Prostate gland (tissue), 2 donors: ENCODE data around the gene UBXN4. TPM values are rescaled to one million over a fixed set of nuclear protein-coding genes. Genes with fewer than 3 reads are reported as not detected.

Experiments
- DNase-seq: peaks from one replicate; pipeline ENCODE4 v3.0.0-alpha.2; 2019; ENCODE audit warnings: low spot score
- H3K27ac ChIP-seq, 2 donors: fragments of 200-600 bp; sonication (generic); 2 replicates each; pipeline ENCODE4 v1.5.1; 2017 to 2019
- H3K27me3 ChIP-seq: fragments of 200-600 bp; sonication (generic); replicated peaks from 2 replicates; pipeline ENCODE4 v1.5.1; 2019; ENCODE audit not compliant: insufficient read depth
- H3K36me3 ChIP-seq, 2 donors: fragments of 200-600 bp; sonication (generic); 1 replicate in 1 of 2; 2 replicates in 1 of 2; pipeline versions ENCODE4 v1.5.1 to v1.8.1; 2017 to 2019
- H3K4me1 ChIP-seq: fragments of 200-600 bp; sonication (generic); replicated peaks from 2 replicates; pipeline ENCODE4 v1.5.1; 2019
- H3K4me3 ChIP-seq, 2 donors: fragments of 200-600 bp; sonication (generic); 2 replicates each; pipeline ENCODE4 v1.5.1; 2017 to 2019
- H3K9me3 ChIP-seq: fragments of 200-600 bp; sonication (generic); 2 replicates; pipeline ENCODE4 v1.5.1; 2017
- POLR2A ChIP-seq: fragments of 450-650 bp; IDR thresholded peaks from one replicate; pipeline ENCODE4 v1.6.1; 2016; ENCODE audit warnings: antibody characterized with exemption, mild to moderate bottlenecking
- POLR2AphosphoS5 ChIP-seq: sonication (generic); formaldehyde crosslinking; IDR thresholded peaks from one replicate; pipeline ENCODE4 v1.6.1; 2017; ENCODE audit warnings: antibody characterized with exemption
- WGBS: methylation state at CpG from one replicate; pipeline ENCODE4 v1.1.5; 2018; 5-methylcytosine and 5-hydroxymethylcytosine counted together
- intact Hi-C: fragments of 100-400 bp; cut with DNase I; formaldehyde crosslinking; loops from one replicate; pipeline ENCODE4 v1.14.2; 2022
- total RNA-seq, 2 donors: library from RNA; depleted of rRNA; stranded (reverse); fragments of >200 nt; gene quantifications; one replicate each; pipeline ENCODE4 v1.1.0, GENCODE V29; 2016
- TF ChIP-seq, protein P1 (sequence below), 4 experiments: fragments of 200-600 bp in 2 of 4; fragments of 450-650 bp in 2 of 4; sonication (generic) in 2 of 4; IDR thresholded peaks; 1 replicate in 3 of 4; 2 replicates in 1 of 4; pipeline ENCODE4 v1.5.1; 2016 to 2019; ENCODE audit warnings: antibody characterized with exemption in 4 of 4, mild to moderate bottlenecking in 2 of 4, moderate library complexity in 2 of 4

UBXN4 gene
- total RNA-seq, 2 donors from 2014 or later, result 67.8 to 74.3 TPM

DNA sequence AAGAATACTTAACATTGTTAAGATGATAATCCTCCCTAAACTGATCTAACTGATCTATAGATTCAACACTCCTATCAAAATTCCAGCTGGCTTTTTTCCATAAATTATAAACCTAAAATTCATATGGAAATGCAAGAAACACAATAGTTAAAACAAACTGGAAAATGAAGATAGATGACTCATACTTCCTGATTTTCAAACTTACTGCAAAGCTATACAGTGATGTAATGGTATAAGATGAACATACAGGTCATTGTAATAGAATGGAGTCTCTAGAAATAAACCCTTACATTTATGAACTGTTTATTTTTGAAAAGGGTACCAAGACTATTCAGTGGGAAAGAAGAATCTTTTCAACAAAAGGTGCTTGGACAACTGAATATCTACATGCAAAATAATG, 32.3 kb downstream of the UBXN4 start:
- peaks cover 5 to 14% of the 10 kb centered on the region in 2 donors for H3K36me3 ChIP-seq
- intact Hi-C loops, result no loop called here
- DNase-seq, result no peak

DNA sequence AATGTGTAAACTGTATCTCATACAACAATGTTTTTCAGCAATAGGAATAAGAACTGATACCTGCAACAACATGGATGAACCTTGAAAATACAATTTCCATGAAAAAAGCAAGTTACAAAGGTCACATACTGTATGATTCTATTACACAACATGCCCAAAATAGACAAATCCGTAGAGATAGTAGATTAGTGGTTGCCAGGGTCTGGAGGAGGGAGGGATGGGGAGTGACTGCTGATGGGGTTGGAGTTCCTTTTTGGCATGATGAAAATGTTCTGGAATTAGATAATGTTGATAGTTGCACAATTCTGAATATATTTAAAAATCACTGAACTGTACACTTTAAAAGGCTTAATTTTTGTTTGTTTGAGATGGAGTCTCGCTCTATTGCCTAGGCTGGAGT, 33.8 kb downstream of the UBXN4 start:
- DNase-seq, result no peak
- TF ChIP-seq POLR2AphosphoS5 (no peak), POLR2A (no peak)
- TF ChIP-seq, protein P1, sequence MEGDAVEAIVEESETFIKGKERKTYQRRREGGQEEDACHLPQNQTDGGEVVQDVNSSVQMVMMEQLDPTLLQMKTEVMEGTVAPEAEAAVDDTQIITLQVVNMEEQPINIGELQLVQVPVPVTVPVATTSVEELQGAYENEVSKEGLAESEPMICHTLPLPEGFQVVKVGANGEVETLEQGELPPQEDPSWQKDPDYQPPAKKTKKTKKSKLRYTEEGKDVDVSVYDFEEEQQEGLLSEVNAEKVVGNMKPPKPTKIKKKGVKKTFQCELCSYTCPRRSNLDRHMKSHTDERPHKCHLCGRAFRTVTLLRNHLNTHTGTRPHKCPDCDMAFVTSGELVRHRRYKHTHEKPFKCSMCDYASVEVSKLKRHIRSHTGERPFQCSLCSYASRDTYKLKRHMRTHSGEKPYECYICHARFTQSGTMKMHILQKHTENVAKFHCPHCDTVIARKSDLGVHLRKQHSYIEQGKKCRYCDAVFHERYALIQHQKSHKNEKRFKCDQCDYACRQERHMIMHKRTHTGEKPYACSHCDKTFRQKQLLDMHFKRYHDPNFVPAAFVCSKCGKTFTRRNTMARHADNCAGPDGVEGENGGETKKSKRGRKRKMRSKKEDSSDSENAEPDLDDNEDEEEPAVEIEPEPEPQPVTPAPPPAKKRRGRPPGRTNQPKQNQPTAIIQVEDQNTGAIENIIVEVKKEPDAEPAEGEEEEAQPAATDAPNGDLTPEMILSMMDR (IDR thresholded peaks at IDR 0.05), result no peak
- H3K4me1 ChIP-seq, result no peaks in the 10 kb centered on the region
- no peaks in the 10 kb centered on the region for H3K27me3 ChIP-seq
- H3K36me3 ChIP-seq, result peaks cover 5 to 18% of the 10 kb centered on the region in 2 donors
- no peaks in the 10 kb centered on the region for H3K9me3 ChIP-seq
- WGBS, result 47% methylated on average over 2 of the region's 2 CpGs
- intact Hi-C loops, result no loop called here
- H3K27ac ChIP-seq, result no peak overlapping the region
- no peak overlapping the region for H3K4me3 ChIP-seq

More for the DNA sequence above, 32.3 kb downstream of the UBXN4 start:
- H3K9me3 ChIP-seq, result no peaks in the 10 kb centered on the region
- H3K4me1 ChIP-seq, result no peaks in the 10 kb centered on the region
- TF ChIP-seq POLR2AphosphoS5 (no peak), POLR2A (no peak)
- TF ChIP-seq, protein P1 (IDR thresholded peaks at IDR 0.05), result no peak
- H3K27me3 ChIP-seq, result no peaks in the 10 kb centered on the region
- H3K4me3 ChIP-seq, result no peak overlapping the region
- H3K27ac ChIP-seq, result no peak overlapping the region

DNA sequence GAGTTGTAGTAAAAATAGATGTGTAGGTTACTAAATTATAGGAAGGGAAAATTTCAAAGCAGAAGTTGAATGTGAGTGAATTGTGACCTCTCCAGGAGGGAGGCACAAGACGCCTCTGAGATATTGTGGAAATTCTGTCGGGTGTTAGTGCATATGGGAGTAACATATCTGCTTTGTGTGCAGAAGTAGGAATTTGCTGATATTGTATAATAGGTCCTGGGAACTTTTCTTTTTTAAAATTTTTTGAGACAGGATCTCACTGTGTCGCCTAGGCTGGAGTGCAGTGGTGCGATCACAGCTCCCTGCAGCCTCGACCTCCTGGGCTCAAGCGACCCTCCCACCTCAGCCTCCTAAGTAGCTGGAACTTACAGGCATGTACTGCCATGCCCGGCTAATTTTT, 34.7 kb downstream of the UBXN4 start:
- H3K9me3 ChIP-seq, result no peaks in the 10 kb centered on the region
- H3K4me1 ChIP-seq, result no peaks in the 10 kb centered on the region
- no peak overlapping the region for H3K4me3 ChIP-seq
- TF ChIP-seq POLR2AphosphoS5, result no peak
- TF ChIP-seq, protein P1 (IDR thresholded peaks at IDR 0.05), result no peak
- TF ChIP-seq POLR2A, result no peak
- intact Hi-C loops, result no loop called here
- WGBS, result 96% methylated on average over 7 of the region's 7 CpGs
- peaks cover 5 to 12% of the 10 kb centered on the region in 2 donors for H3K36me3 ChIP-seq
- H3K27ac ChIP-seq, result no peak overlapping the region
- DNase-seq, result no peak
- H3K27me3 ChIP-seq, result no peaks in the 10 kb centered on the region

DNA sequence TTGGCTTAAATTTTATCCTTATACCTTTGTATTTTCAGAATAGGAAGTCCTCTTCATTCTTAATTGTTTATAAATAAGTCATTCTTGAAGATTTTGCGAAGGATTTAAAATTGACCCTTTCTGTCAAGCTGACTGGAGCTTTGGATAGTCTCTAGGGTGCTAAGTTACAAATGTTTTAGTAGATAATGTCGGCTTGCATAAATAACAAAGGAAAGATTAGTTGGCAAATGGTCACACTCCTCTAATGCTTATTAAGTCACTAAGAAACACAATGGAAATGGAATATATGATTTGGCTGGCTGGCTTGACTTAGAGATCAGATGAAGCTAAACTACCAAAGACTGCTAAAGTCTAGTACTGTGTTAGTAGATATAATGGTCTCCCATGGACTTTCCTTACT, 40.6 kb downstream of the UBXN4 start:
- peaks cover 0 to 12% of the 10 kb centered on the region in 2 donors for H3K36me3 ChIP-seq
- DNase-seq, result no peak
- WGBS, result 85% methylated on average over 2 of the region's 2 CpGs
- H3K4me3 ChIP-seq, result no peak overlapping the region
- no peaks in the 10 kb centered on the region for H3K27me3 ChIP-seq
- TF ChIP-seq POLR2AphosphoS5, result no peak
- no peak for TF ChIP-seq POLR2A
- TF ChIP-seq, protein P1 (IDR thresholded peaks at IDR 0.05), result no peak
- intact Hi-C loops, result no loop called here
- H3K27ac ChIP-seq, result no peak overlapping the region
- H3K9me3 ChIP-seq, result no peaks in the 10 kb centered on the region
- no peaks in the 10 kb centered on the region for H3K4me1 ChIP-seq

DNA sequence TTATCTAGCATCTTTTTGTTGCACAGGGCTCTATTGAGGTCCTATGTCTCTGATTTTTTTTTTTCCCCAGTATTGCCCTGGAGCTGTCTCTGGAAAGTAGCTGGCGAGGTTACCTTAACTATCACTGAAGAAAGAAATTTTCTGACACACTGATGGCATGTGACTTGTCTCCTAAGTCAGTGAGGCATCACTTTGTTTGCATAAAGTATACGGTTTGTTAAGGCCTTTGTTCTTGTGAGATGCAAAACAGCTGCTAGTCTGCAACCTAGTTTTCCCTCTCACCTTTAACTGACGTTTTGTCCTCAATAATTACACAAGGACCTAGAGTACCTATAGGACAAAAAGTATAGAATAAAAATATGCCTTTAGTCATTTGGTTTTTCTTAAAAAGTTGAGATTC, 41.8 kb downstream of the UBXN4 start:
- Histone ChIP-seq H3K36me3 (peaks cover 0 to 12% of the 10 kb centered on the region in 2 donors), H3K27ac (no peak overlapping the region), H3K9me3 (no peaks in the 10 kb centered on the region), H3K27me3 (no peaks in the 10 kb centered on the region), H3K4me1 (no peaks in the 10 kb centered on the region), H3K4me3 (no peak overlapping the region)
- WGBS, result 67% methylated on average over 3 of the region's 3 CpGs
- intact Hi-C loops, result no loop called here
- DNase-seq, result no peak
- TF ChIP-seq, protein P1 (IDR thresholded peaks at IDR 0.05), result no peak
- TF ChIP-seq POLR2A (no peak), POLR2AphosphoS5 (no peak)
